ENCODE data around the gene DENR. TPM values are rescaled to one million over a fixed set of nuclear protein-coding genes. Genes with fewer than 3 reads are reported as not detected.
A peak's percentile ranks its signal among the peaks of the same experiment; 100 is the strongest.
"Not testable (repeated sequence)": the region's sequence is repeated elsewhere in the genome, so short reads cannot be mapped to it uniquely, and the experiment has no call there.

Gene DENR
- 10 to 100 TPM; 16.4 to 37.2 TPM for total RNA-seq

GRCh38 chr12:122752464-122753318 lies at the start of gene DENR:
DENR (plus strand) TSS chr12:122752824; CDS start chr12:122753702, 878 bp downstream.
- H3K9me3 ChIP-seq, result no peaks in the 10 kb centered on the region
- peak within 1 kb of the TSS; percentile 88 for H3K4me3 ChIP-seq
- peak within 1 kb of the TSS; percentile 53 to 61 for H3K27ac ChIP-seq
- no peaks in the 10 kb centered on the region for H3K27me3 ChIP-seq (replicated peaks; ENCODE audit: insufficient read depth)
- ATAC-seq (ENCODE audit: insufficient number of reproducible peaks, low FRiP score, low read depth) (peak; percentile 90), DNase-seq (ENCODE audit: low spot score) (peak; percentile 91)
- peaks cover 8 to 11% of the 10 kb centered on the region in 2 donors for H3K4me1 ChIP-seq (ENCODE audit: control insufficient read depth in 1 of 2, low read depth in 2 of 2)
- peaks cover 4% of the 10 kb centered on the region for H3K36me3 ChIP-seq
- TF ChIP-seq CTCF (IDR thresholded peaks at IDR 0.05), result peak; percentile 55

GRCh38 chr12:122702890-122703611 lies 49.6 kb upstream of the DENR start, which contains the start of gene HCAR2:
HCAR2 (minus strand) TSS chr12:122703357; CDS start chr12:122703283, 74 bp downstream.
- not testable (repeated sequence) for DNase-seq (ENCODE audit: low spot score); H3K27me3 ChIP-seq (replicated peaks; ENCODE audit: insufficient read depth); H3K4me3 ChIP-seq; H3K4me1 ChIP-seq (ENCODE audit: control insufficient read depth in 1 of 2, low read depth in 2 of 2); H3K27ac ChIP-seq; H3K9me3 ChIP-seq; ATAC-seq (ENCODE audit: insufficient number of reproducible peaks, low FRiP score, low read depth); H3K36me3 ChIP-seq

- H3K27me3 ChIP-seq (replicated peaks; ENCODE audit: insufficient read depth); H3K9me3 ChIP-seq; ATAC-seq (ENCODE audit: insufficient number of reproducible peaks, low FRiP score, low read depth); H3K36me3 ChIP-seq; H3K4me1 ChIP-seq (ENCODE audit: control insufficient read depth in 1 of 2, low read depth in 2 of 2); DNase-seq (ENCODE audit: low spot score); H3K27ac ChIP-seq; H3K4me3 ChIP-seq: not testable (repeated sequence)
Measured at GRCh38 chr12:122703841-122704240, 48.8 kb upstream of the DENR start.

GRCh38 chr12:122709287-122709686 lies 43.3 kb upstream of the DENR start:
- H3K4me1 ChIP-seq (ENCODE audit: control insufficient read depth in 1 of 2, low read depth in 2 of 2); H3K27me3 ChIP-seq (replicated peaks; ENCODE audit: insufficient read depth); H3K36me3 ChIP-seq; ATAC-seq (ENCODE audit: insufficient number of reproducible peaks, low FRiP score, low read depth); H3K4me3 ChIP-seq; H3K9me3 ChIP-seq; DNase-seq (ENCODE audit: low spot score); H3K27ac ChIP-seq: not testable (repeated sequence)

- not testable (repeated sequence) for H3K36me3 ChIP-seq; H3K27me3 ChIP-seq (replicated peaks; ENCODE audit: insufficient read depth); H3K9me3 ChIP-seq; H3K4me1 ChIP-seq (ENCODE audit: control insufficient read depth in 1 of 2, low read depth in 2 of 2); ATAC-seq (ENCODE audit: insufficient number of reproducible peaks, low FRiP score, low read depth); DNase-seq (ENCODE audit: low spot score); H3K4me3 ChIP-seq; H3K27ac ChIP-seq
Measured at GRCh38 chr12:122710341-122710740, 42.3 kb upstream of the DENR start.

- H3K4me1 ChIP-seq (ENCODE audit: control insufficient read depth in 1 of 2, low read depth in 2 of 2); ATAC-seq (ENCODE audit: insufficient number of reproducible peaks, low FRiP score, low read depth); H3K36me3 ChIP-seq; H3K27ac ChIP-seq; H3K9me3 ChIP-seq; H3K4me3 ChIP-seq; H3K27me3 ChIP-seq (replicated peaks; ENCODE audit: insufficient read depth); DNase-seq (ENCODE audit: low spot score): not testable (repeated sequence)
Measured at GRCh38 chr12:122711266-122711665, 41.4 kb upstream of the DENR start.

GRCh38 chr12:122713491-122714188 lies 39.0 kb upstream of the DENR start:
- H3K27me3 ChIP-seq (replicated peaks; ENCODE audit: insufficient read depth); H3K36me3 ChIP-seq; DNase-seq (ENCODE audit: low spot score); H3K4me1 ChIP-seq (ENCODE audit: control insufficient read depth in 1 of 2, low read depth in 2 of 2); ATAC-seq (ENCODE audit: insufficient number of reproducible peaks, low FRiP score, low read depth); H3K27ac ChIP-seq; H3K4me3 ChIP-seq; H3K9me3 ChIP-seq: not testable (repeated sequence)

GRCh38 chr12:122715211-122715610 lies 37.4 kb upstream of the DENR start:
- H3K27me3 ChIP-seq (replicated peaks; ENCODE audit: insufficient read depth); H3K27ac ChIP-seq; H3K4me3 ChIP-seq; H3K36me3 ChIP-seq; ATAC-seq (ENCODE audit: insufficient number of reproducible peaks, low FRiP score, low read depth); DNase-seq (ENCODE audit: low spot score); H3K4me1 ChIP-seq (ENCODE audit: control insufficient read depth in 1 of 2, low read depth in 2 of 2); H3K9me3 ChIP-seq: not testable (repeated sequence)

- H3K27ac ChIP-seq; H3K4me3 ChIP-seq; H3K4me1 ChIP-seq (ENCODE audit: control insufficient read depth in 1 of 2, low read depth in 2 of 2); H3K27me3 ChIP-seq (replicated peaks; ENCODE audit: insufficient read depth); H3K36me3 ChIP-seq; ATAC-seq (ENCODE audit: insufficient number of reproducible peaks, low FRiP score, low read depth); H3K9me3 ChIP-seq; DNase-seq (ENCODE audit: low spot score): not testable (repeated sequence)
Measured at GRCh38 chr12:122716658-122717057, 36.0 kb upstream of the DENR start, which contains the start of gene HCAR3. HCAR3 (minus strand) TSS chr12:122716811; CDS start chr12:122716737, 74 bp downstream.

Data from thoracic aorta (tissue), 2 donors.